HepG2 (cell line): ENCODE measurements around the gene GIMAP8. TPM values are rescaled to one million over a fixed set of nuclear protein-coding genes. Genes with fewer than 3 reads are reported as not detected.

ENCODE experiments used
- ERF ChIP-seq: IDR thresholded peaks from 2 replicates; pipeline ENCODE4 v1.6.1; 2018; ENCODE audit warnings: missing biosample characterization, missing genetic modification reagents
- GZF1 ChIP-seq: sonication (generic); formaldehyde crosslinking; IDR thresholded peaks from 2 replicates; pipeline ENCODE4 v1.5.1; 2020; ENCODE audit warnings: mild to moderate bottlenecking, missing genetic modification reagents
- MAF1 ChIP-seq: sonication (generic); formaldehyde crosslinking; IDR thresholded peaks from 2 replicates; pipeline ENCODE4 v1.5.0; 2020; ENCODE audit warnings: missing genetic modification reagents, borderline replicate concordance
- RAD51 ChIP-seq: fragments of 450-650 bp; IDR thresholded peaks from 2 replicates; pipeline ENCODE4 v1.6.1; 2016; ENCODE audit warnings: borderline replicate concordance
- SALL1 ChIP-seq: sonication (generic); formaldehyde crosslinking; IDR thresholded peaks from 2 replicates; pipeline ENCODE4 v1.8.0; 2022; ENCODE audit warnings: mild to moderate bottlenecking, missing genetic modification reagents
- ZFP62 ChIP-seq: sonication (generic); formaldehyde crosslinking; IDR thresholded peaks from 2 replicates; pipeline ENCODE4 v1.4.0; 2020; ENCODE audit warnings: missing genetic modification reagents
- ZNF605 ChIP-seq: sonication (generic); formaldehyde crosslinking; IDR thresholded peaks from 2 replicates; pipeline ENCODE4 v1.8.0; 2022; ENCODE audit warnings: mild to moderate bottlenecking, missing genetic modification reagents
- ZNF740 ChIP-seq: sonication (generic); formaldehyde crosslinking; IDR thresholded peaks from 2 replicates; pipeline ENCODE4 v1.4.0; 2020; ENCODE audit warnings: missing genetic modification reagents
- ZNF770 ChIP-seq: sonication (generic); formaldehyde crosslinking; IDR thresholded peaks from 2 replicates; pipeline ENCODE4 v1.5.0; 2020; ENCODE audit warnings: mild to moderate bottlenecking, missing genetic modification reagents
- polyA plus RNA-seq, 8 experiments: library from polyadenylated mRNA; depleted of rRNA in 3 of 8; stranded (reverse) in 7 of 8; unstranded in 1 of 8; fragments of >200 nt; fragmentation: Illumina TruSeq in 4 of 8; extraction: Trizol in 4 of 8; gene quantifications; 2 replicates each; pipeline versions ENCODE4 v1.2.1 to v1.2.3, GENCODE V29; 2011 to 2016; ENCODE audit warnings: low read depth in 4 of 8, missing spikeins in 1 of 8, mixed read lengths in 1 of 8; ENCODE audit not compliant: insufficient read depth in 1 of 8
- total RNA-seq, 5 experiments: library from RNA; depleted of rRNA; stranded (reverse); fragments of >200 nt; fragmentation: Illumina TruSeq; extraction: Trizol; gene quantifications; 2 replicates each; pipeline ENCODE4 v1.2.3, GENCODE V29; 2016; ENCODE audit warnings: low read depth in 1 of 5
- TF ChIP-seq, protein P1 (sequence below): sonication (generic); formaldehyde crosslinking; conservative IDR thresholded peaks from 2 replicates; pipeline ENCODE4 v1.8.0; 2022; ENCODE audit warnings: missing genetic modification reagents
- TF ChIP-seq, protein P2 (sequence below): sonication (generic); formaldehyde crosslinking; IDR thresholded peaks from 2 replicates; pipeline ENCODE4 v1.8.1; 2023; ENCODE audit warnings: mild to moderate bottlenecking, missing genetic modification reagents
- TF ChIP-seq, protein P3 (sequence below): sonication (generic); formaldehyde crosslinking; IDR thresholded peaks from 2 replicates; pipeline ENCODE4 v1.4.0; 2020; ENCODE audit warnings: missing genetic modification reagents
- TF ChIP-seq, protein P4 (sequence below): IDR thresholded peaks from 2 replicates; pipeline ENCODE4 v1.6.1; 2012; ENCODE audit warnings: low read length, improper control_type of control experiment

The GIMAP8 gene
- total and polyA plus RNA-seq, 2 of the 13 experiments (the other 11 are each of a cell fraction or from before 2014, with no cell fraction given): not detected

- TF ChIP-seq, protein P1, sequence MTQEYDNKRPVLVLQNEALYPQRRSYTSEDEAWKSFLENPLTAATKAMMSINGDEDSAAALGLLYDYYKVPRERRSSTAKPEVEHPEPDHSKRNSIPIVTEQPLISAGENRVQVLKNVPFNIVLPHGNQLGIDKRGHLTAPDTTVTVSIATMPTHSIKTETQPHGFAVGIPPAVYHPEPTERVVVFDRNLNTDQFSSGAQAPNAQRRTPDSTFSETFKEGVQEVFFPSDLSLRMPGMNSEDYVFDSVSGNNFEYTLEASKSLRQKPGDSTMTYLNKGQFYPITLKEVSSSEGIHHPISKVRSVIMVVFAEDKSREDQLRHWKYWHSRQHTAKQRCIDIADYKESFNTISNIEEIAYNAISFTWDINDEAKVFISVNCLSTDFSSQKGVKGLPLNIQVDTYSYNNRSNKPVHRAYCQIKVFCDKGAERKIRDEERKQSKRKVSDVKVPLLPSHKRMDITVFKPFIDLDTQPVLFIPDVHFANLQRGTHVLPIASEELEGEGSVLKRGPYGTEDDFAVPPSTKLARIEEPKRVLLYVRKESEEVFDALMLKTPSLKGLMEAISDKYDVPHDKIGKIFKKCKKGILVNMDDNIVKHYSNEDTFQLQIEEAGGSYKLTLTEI (CRISPR knock-in tag): no peak
- TF ChIP-seq ZNF605 (CRISPR knock-in tag) (no peak), RAD51 (no peak), ERF (CRISPR knock-in tag) (0 out of 2 replicates have a peak, but pooled peaks have one; percentile 42), SALL1 (peak; percentile 64; the same call in 1 of the 2 replicates), ZFP62 (no peak), MAF1 (CRISPR knock-in tag) (no peak), ZNF770 (CRISPR knock-in tag) (no peak), ZNF740 (no peak), GZF1 (CRISPR knock-in tag) (peak; percentile 93)
- TF ChIP-seq, protein P2, sequence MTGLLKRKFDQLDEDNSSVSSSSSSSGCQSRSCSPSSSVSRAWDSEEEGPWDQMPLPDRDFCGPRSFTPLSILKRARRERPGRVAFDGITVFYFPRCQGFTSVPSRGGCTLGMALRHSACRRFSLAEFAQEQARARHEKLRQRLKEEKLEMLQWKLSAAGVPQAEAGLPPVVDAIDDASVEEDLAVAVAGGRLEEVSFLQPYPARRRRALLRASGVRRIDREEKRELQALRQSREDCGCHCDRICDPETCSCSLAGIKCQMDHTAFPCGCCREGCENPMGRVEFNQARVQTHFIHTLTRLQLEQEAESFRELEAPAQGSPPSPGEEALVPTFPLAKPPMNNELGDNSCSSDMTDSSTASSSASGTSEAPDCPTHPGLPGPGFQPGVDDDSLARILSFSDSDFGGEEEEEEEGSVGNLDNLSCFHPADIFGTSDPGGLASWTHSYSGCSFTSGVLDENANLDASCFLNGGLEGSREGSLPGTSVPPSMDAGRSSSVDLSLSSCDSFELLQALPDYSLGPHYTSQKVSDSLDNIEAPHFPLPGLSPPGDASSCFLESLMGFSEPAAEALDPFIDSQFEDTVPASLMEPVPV (CRISPR knock-in tag): no peak
- TF ChIP-seq, protein P3, sequence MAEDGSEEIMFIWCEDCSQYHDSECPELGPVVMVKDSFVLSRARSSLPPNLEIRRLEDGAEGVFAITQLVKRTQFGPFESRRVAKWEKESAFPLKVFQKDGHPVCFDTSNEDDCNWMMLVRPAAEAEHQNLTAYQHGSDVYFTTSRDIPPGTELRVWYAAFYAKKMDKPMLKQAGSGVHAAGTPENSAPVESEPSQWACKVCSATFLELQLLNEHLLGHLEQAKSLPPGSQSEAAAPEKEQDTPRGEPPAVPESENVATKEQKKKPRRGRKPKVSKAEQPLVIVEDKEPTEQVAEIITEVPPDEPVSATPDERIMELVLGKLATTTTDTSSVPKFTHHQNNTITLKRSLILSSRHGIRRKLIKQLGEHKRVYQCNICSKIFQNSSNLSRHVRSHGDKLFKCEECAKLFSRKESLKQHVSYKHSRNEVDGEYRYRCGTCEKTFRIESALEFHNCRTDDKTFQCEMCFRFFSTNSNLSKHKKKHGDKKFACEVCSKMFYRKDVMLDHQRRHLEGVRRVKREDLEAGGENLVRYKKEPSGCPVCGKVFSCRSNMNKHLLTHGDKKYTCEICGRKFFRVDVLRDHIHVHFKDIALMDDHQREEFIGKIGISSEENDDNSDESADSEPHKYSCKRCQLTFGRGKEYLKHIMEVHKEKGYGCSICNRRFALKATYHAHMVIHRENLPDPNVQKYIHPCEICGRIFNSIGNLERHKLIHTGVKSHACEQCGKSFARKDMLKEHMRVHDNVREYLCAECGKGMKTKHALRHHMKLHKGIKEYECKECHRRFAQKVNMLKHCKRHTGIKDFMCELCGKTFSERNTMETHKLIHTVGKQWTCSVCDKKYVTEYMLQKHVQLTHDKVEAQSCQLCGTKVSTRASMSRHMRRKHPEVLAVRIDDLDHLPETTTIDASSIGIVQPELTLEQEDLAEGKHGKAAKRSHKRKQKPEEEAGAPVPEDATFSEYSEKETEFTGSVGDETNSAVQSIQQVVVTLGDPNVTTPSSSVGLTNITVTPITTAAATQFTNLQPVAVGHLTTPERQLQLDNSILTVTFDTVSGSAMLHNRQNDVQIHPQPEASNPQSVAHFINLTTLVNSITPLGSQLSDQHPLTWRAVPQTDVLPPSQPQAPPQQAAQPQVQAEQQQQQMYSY (CRISPR knock-in tag): no peak
- TF ChIP-seq, protein P4, sequence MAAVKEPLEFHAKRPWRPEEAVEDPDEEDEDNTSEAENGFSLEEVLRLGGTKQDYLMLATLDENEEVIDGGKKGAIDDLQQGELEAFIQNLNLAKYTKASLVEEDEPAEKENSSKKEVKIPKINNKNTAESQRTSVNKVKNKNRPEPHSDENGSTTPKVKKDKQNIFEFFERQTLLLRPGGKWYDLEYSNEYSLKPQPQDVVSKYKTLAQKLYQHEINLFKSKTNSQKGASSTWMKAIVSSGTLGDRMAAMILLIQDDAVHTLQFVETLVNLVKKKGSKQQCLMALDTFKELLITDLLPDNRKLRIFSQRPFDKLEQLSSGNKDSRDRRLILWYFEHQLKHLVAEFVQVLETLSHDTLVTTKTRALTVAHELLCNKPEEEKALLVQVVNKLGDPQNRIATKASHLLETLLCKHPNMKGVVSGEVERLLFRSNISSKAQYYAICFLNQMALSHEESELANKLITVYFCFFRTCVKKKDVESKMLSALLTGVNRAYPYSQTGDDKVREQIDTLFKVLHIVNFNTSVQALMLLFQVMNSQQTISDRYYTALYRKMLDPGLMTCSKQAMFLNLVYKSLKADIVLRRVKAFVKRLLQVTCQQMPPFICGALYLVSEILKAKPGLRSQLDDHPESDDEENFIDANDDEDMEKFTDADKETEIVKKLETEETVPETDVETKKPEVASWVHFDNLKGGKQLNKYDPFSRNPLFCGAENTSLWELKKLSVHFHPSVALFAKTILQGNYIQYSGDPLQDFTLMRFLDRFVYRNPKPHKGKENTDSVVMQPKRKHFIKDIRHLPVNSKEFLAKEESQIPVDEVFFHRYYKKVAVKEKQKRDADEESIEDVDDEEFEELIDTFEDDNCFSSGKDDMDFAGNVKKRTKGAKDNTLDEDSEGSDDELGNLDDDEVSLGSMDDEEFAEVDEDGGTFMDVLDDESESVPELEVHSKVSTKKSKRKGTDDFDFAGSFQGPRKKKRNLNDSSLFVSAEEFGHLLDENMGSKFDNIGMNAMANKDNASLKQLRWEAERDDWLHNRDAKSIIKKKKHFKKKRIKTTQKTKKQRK: no peak
Observed at GRCh38 chr7:150420987-150421674, 29.3 kb upstream of the GIMAP8 start (continued).
